ENCODE measurements around the gene SHANK3.

SHANK3 gene

DNA sequence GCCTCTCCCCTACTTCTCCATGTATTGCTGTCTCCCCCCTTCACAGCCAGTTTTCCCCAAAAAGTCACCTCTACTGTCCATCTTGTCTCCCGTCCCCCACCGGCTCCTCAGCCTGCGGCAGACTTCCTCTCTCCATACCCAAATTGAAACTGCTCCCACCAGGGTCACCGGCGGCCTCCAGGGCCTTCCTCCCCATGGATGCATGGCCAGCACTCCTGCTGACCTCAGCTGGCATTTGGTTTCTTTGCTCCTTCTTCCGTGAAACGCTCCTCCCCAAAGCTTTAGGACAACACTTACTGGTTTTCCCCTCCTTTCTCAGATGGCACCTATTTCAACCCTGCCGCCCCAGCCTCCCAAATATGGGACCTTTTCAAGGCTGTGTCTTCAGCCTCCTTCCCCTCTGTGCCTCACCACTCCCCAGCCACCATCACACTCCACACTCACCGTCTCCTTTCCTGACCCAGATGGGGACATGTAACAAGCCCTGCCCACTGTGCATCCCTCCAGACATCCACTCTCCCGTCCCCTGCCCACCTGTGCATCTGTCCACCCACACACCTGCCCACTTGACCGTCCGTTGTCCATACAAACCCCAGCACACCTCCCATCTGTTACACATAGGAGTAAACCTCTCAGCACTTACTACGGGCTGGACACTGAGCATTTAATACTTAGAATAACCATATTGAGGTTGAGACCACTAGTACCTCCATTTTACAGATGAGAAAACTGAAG, 43.8 kb downstream of the SHANK3 start:
- no peak overlapping the region for H3K27ac ChIP-seq (ENCODE audit: low read depth, low read length)

DNA sequence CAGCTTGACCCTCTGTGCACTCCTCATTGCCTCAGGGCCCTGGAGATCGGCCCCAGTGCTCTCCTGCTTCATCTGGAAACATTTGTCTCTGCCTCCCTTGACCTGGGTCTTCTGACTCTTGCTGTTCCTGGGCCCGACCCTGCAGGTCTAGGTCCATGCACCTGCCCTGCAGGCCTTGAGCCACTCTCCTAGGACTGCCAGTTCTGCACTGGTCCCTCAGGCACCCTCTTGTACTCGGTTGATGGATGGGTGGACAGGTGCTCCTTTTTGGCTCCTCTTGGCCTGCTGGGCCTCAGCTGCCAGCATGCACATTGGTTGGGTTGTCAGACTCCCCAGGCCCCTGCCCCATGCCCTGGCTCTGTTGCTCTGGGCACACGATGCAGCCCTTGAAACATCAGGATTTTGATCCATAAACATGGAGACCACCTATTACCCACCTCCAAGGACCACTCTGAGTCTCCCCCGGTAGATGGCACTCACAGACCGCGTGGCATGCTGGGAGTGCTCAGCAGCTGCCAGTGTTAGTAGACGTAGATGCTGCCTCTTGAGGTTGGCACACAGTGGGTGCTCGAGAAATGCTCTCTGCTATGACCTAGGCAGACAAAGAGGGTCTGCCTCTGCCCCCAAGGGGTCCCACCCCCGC, 45.2 kb downstream of the SHANK3 start:
- Histone ChIP-seq H3K27ac (ENCODE audit: low read depth, low read length) (no peak overlapping the region), H3K36me3 (ENCODE audit: control insufficient read depth in 5 of 5, insufficient read depth in 5 of 5, low read length in 5 of 5) (peaks cover 0 to 65% (median 45%) of the 10 kb centered on the region in 5 donors), H3K4me1 (ENCODE audit: control insufficient read depth in 5 of 5, insufficient read depth in 5 of 5, low read length in 5 of 5) (peaks cover 0 to 50% (median 5%) of the 10 kb centered on the region in 5 donors), H3K9ac (ENCODE audit: low read length in 5 of 5) (no peak overlapping the region), H3K9me3 (ENCODE audit: control insufficient read depth in 5 of 5, low read length in 5 of 5) (no peaks in the 10 kb centered on the region), H3K4me3 (ENCODE audit: low read depth in 1 of 5, low read length in 5 of 5) (no peak overlapping the region), H3K27me3 (ENCODE audit: control insufficient read depth in 5 of 5, insufficient read depth in 4 of 5, low read length in 5 of 5) (peaks cover 0 to 11% (median 3%) of the 10 kb centered on the region in 5 donors)

More for the DNA sequence above, 43.8 kb downstream of the SHANK3 start:
- peaks cover 3 to 50% (median 13%) of the 10 kb centered on the region in 5 donors for H3K4me1 ChIP-seq (ENCODE audit: control insufficient read depth in 5 of 5, insufficient read depth in 5 of 5, low read length in 5 of 5)
- H3K9me3 ChIP-seq (ENCODE audit: control insufficient read depth in 5 of 5, low read length in 5 of 5): no peaks in the 10 kb centered on the region
- H3K9ac ChIP-seq (ENCODE audit: low read length in 5 of 5): no peak overlapping the region
- peaks cover 0 to 61% (median 36%) of the 10 kb centered on the region in 5 donors for H3K36me3 ChIP-seq (ENCODE audit: control insufficient read depth in 5 of 5, insufficient read depth in 5 of 5, low read length in 5 of 5)
- H3K4me3 ChIP-seq (ENCODE audit: low read depth in 1 of 5, low read length in 5 of 5): no peak overlapping the region
- peaks cover 0 to 9% (median 3%) of the 10 kb centered on the region in 5 donors for H3K27me3 ChIP-seq (ENCODE audit: control insufficient read depth in 5 of 5, insufficient read depth in 4 of 5, low read length in 5 of 5)

DNA sequence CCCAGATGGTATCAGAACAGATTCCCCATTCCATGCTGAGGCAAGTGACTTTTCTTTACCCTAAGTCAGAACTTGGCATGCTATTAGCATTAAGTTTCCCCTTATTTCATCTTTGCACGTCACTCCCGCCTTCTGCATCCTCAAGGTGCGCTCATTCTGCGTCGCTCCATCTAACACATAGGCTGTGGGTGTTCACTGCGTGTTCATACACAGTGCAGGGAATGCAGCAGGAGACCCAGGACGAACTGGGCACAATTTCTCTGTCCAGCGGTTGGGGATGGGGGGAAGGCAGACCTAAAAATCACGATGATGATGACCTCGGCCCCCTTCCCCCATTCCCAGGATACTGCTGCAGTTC, 45.7 kb downstream of the SHANK3 start:
- H3K36me3 ChIP-seq (ENCODE audit: control insufficient read depth in 5 of 5, insufficient read depth in 5 of 5, low read length in 5 of 5): peaks cover 0 to 62% (median 45%) of the 10 kb centered on the region in 5 donors

DNA sequence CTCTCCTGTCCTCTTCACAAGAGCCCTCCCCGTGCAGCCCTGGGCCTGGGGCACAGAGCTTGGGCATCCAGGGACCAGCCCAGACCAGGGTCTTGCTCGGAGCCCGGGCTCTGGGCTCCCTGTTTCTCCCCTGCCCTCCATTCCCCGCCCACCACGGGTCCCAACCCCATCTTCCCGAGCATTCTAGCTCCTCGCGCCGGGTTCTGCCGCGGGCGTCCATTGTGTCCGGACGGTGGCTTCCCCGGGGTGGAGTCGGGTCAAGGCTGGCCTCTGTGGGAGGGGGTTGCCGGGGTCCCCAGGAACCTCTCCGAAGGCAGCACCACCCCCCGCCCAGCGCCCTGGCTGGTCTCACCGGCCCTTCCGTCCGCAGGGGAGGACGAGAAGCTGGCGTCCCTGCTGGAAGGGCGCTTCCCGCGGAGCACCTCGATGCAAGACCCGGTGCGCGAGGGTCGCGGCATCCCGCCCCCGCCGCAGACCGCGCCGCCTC, 47.2 kb downstream of the SHANK3 start:
- Histone ChIP-seq H3K27ac (ENCODE audit: low read depth, low read length) (no peak overlapping the region), H3K36me3 (ENCODE audit: control insufficient read depth in 5 of 5, insufficient read depth in 5 of 5, low read length in 5 of 5) (peaks cover 0 to 70% (median 55%) of the 10 kb centered on the region in 5 donors), H3K4me1 (ENCODE audit: control insufficient read depth in 5 of 5, insufficient read depth in 5 of 5, low read length in 5 of 5) (peaks cover 0 to 52% (median 4%) of the 10 kb centered on the region in 5 donors), H3K27me3 (ENCODE audit: control insufficient read depth in 5 of 5, insufficient read depth in 4 of 5, low read length in 5 of 5) (peaks cover 0 to 11% (median 3%) of the 10 kb centered on the region in 5 donors), H3K9me3 (ENCODE audit: control insufficient read depth in 5 of 5, low read length in 5 of 5) (no peaks in the 10 kb centered on the region), H3K9ac (ENCODE audit: low read length in 5 of 5) (no peak overlapping the region), H3K4me3 (ENCODE audit: low read depth in 1 of 5, low read length in 5 of 5) (no peak overlapping the region)

More for the DNA sequence above, 45.7 kb downstream of the SHANK3 start:
- H3K9me3 ChIP-seq (ENCODE audit: control insufficient read depth in 5 of 5, low read length in 5 of 5): no peaks in the 10 kb centered on the region
- no peak overlapping the region for H3K4me3 ChIP-seq (ENCODE audit: low read depth in 1 of 5, low read length in 5 of 5)
- no peak overlapping the region for H3K9ac ChIP-seq (ENCODE audit: low read length in 5 of 5)
- H3K27ac ChIP-seq (ENCODE audit: low read depth, low read length): no peak overlapping the region
- H3K4me1 ChIP-seq (ENCODE audit: control insufficient read depth in 5 of 5, insufficient read depth in 5 of 5, low read length in 5 of 5): peaks cover 0 to 50% (median 5%) of the 10 kb centered on the region in 5 donors
- peaks cover 0 to 11% (median 3%) of the 10 kb centered on the region in 5 donors for H3K27me3 ChIP-seq (ENCODE audit: control insufficient read depth in 5 of 5, insufficient read depth in 4 of 5, low read length in 5 of 5)

DNA sequence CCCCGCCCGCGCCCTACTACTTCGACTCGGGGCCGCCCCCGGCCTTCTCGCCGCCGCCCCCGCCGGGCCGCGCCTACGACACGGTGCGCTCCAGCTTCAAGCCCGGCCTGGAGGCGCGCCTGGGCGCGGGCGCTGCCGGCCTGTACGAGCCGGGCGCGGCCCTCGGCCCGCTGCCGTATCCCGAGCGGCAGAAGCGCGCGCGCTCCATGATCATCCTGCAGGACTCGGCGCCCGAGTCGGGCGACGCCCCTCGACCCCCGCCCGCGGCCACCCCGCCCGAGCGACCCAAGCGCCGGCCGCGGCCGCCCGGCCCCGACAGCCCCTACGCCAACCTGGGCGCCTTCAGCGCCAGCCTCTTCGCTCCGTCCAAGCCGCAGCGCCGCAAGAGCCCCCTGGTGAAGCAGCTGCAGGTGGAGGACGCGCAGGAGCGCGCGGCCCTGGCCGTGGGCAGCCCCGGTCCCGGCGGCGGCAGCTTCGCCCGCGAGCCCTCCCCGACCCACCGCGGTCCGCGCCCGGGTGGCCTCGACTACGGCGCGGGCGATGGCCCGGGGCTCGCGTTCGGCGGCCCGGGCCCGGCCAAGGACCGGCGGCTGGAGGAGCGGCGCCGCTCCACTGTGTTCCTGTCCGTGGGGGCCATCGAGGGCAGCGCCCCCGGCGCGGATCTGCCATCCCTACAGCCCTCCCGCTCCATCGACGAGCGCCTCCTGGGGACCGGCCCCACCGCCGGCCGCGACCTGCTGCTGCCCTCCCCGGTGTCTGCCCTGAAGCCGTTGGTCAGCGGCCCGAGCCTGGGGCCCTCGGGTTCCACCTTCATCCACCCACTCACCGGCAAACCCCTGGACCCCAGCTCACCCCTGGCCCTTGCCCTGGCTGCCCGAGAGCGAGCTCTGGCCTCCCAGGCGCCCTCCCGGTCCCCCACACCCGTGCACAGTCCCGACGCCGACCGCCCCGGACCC, 48.0 kb downstream of the SHANK3 start:
- peaks cover 0 to 54% (median 4%) of the 10 kb centered on the region in 5 donors for H3K4me1 ChIP-seq (ENCODE audit: control insufficient read depth in 5 of 5, insufficient read depth in 5 of 5, low read length in 5 of 5)
- no peak overlapping the region for H3K9ac ChIP-seq (ENCODE audit: low read length in 5 of 5)
- peaks cover 0 to 70% (median 58%) of the 10 kb centered on the region in 5 donors for H3K36me3 ChIP-seq (ENCODE audit: control insufficient read depth in 5 of 5, insufficient read depth in 5 of 5, low read length in 5 of 5)
- no peak overlapping the region for H3K4me3 ChIP-seq (ENCODE audit: low read depth in 1 of 5, low read length in 5 of 5)
- no peaks in the 10 kb centered on the region for H3K9me3 ChIP-seq (ENCODE audit: control insufficient read depth in 5 of 5, low read length in 5 of 5)
- H3K27me3 ChIP-seq (ENCODE audit: control insufficient read depth in 5 of 5, insufficient read depth in 4 of 5, low read length in 5 of 5): peaks cover 0 to 11% (median 3%) of the 10 kb centered on the region in 5 donors
- no peak overlapping the region for H3K27ac ChIP-seq (ENCODE audit: low read depth, low read length)

DNA sequence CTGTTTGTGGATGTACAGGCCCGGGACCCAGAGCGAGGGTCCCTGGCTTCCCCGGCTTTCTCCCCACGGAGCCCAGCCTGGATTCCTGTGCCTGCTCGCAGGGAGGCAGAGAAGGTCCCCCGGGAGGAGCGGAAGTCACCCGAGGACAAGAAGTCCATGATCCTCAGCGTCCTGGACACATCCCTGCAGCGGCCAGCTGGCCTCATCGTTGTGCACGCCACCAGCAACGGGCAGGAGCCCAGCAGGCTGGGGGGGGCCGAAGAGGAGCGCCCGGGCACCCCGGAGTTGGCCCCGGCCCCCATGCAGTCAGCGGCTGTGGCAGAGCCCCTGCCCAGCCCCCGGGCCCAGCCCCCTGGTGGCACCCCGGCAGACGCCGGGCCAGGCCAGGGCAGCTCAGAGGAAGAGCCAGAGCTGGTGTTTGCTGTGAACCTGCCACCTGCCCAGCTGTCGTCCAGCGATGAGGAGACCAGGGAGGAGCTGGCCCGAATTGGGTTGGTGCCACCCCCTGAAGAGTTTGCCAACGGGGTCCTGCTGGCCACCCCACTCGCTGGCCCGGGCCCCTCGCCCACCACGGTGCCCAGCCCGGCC, 48.7 kb downstream of the SHANK3 start:
- Histone ChIP-seq H3K4me3 (ENCODE audit: low read depth in 1 of 5, low read length in 5 of 5) (no peak overlapping the region), H3K4me1 (ENCODE audit: control insufficient read depth in 5 of 5, insufficient read depth in 5 of 5, low read length in 5 of 5) (peaks cover 0 to 62% (median 4%) of the 10 kb centered on the region in 5 donors), H3K27ac (ENCODE audit: low read depth, low read length) (no peak overlapping the region), H3K9me3 (ENCODE audit: control insufficient read depth in 5 of 5, low read length in 5 of 5) (no peaks in the 10 kb centered on the region), H3K27me3 (ENCODE audit: control insufficient read depth in 5 of 5, insufficient read depth in 4 of 5, low read length in 5 of 5) (peaks cover 0 to 11% (median 3%) of the 10 kb centered on the region in 5 donors), H3K36me3 (ENCODE audit: control insufficient read depth in 5 of 5, insufficient read depth in 5 of 5, low read length in 5 of 5) (peaks cover 0 to 73% (median 62%) of the 10 kb centered on the region in 5 donors), H3K9ac (ENCODE audit: low read length in 5 of 5) (no peak overlapping the region)

DNA sequence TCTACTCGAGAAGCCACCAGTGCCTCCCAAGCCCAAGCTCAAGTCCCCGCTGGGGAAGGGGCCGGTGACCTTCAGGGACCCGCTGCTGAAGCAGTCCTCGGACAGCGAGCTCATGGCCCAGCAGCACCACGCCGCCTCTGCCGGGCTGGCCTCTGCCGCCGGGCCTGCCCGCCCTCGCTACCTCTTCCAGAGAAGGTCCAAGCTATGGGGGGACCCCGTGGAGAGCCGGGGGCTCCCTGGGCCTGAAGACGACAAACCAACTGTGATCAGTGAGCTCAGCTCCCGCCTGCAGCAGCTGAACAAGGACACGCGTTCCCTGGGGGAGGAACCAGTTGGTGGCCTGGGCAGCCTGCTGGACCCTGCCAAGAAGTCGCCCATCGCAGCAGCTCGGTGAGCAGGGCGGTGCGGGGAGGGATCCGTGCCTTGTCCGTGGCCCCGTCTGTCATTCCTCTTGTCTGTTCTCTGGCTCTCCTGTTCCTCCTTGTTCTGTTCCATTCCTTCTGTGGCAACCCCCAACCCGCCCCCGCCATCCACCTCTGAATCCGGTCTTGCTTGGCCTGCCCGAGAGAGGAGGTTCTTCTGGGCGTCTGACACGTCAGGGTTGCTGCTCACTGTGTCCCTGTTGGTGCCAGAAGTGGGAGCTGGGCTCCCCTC, 49.6 kb downstream of the SHANK3 start:
- no peak overlapping the region for H3K9ac ChIP-seq (ENCODE audit: low read length in 5 of 5)
- H3K9me3 ChIP-seq (ENCODE audit: control insufficient read depth in 5 of 5, low read length in 5 of 5): no peaks in the 10 kb centered on the region
- H3K4me3 ChIP-seq (ENCODE audit: low read depth in 1 of 5, low read length in 5 of 5): no peak overlapping the region
- no peak overlapping the region for H3K27ac ChIP-seq (ENCODE audit: low read depth, low read length)
- H3K4me1 ChIP-seq (ENCODE audit: control insufficient read depth in 5 of 5, insufficient read depth in 5 of 5, low read length in 5 of 5): peaks cover 0 to 70% (median 4%) of the 10 kb centered on the region in 5 donors
- peaks cover 0 to 73% (median 59%) of the 10 kb centered on the region in 5 donors for H3K36me3 ChIP-seq (ENCODE audit: control insufficient read depth in 5 of 5, insufficient read depth in 5 of 5, low read length in 5 of 5)
- peaks cover 0 to 11% (median 3%) of the 10 kb centered on the region in 5 donors for H3K27me3 ChIP-seq (ENCODE audit: control insufficient read depth in 5 of 5, insufficient read depth in 4 of 5, low read length in 5 of 5)

Measured in subcutaneous abdominal adipose tissue (tissue), 5 donors.